ENCODE measurements around the gene PDCD2L. TPM values are rescaled to one million over a fixed set of nuclear protein-coding genes. Genes with fewer than 3 reads are reported as not detected.

Gene PDCD2L
- 10 to 100 TPM in 3 of 4 donors, 1 to 10 TPM in 1; 5.9 to 20.3 (median 14.7) TPM for total RNA-seq

DNA sequence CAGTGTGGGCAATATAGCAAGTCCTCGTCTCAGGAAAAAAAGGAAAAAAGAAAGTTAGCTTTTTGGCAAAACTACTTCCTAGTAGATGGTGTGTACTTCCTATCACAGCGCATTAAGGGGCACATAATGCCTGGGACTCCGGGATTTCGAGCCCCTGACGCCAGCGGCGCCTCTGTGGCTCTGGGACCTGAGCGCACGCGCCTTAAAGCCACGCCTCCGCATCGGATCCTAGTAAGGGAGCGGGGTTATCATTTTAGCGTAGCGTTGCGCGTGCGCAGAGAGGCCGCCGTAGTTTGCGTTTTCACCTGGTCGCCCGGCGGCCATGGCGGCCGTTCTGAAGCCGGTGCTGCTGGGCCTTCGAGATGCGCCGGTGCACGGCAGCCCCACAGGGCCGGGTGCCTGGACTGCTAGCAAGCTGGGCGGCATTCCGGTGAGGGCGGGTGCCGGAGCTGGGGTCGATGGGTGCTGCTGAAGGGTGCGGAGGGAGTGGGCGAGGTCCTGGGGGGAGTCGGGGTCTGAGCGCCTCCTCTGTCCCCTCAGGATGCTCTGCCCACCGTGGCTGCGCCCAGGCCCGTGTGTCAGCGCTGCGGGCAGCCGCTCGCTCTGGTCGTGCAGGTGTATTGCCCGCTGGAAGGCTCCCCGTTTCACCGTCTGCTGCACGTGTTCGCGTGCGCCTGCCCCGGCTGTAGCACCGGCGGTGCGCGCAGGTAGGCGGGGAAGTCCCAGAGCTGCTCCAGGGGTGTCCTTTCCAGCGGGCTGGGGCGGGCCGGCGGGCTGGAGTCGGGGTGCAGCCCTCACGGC is at the start of gene PDCD2L:
Gene PDCD2L, plus strand, starts transcription at position 291 of the 801 bp plus-strand sequence. Its CDS starts 32 bp downstream, at position 323.
- Histone ChIP-seq H3K36me3 (peaks cover 25% of the 10 kb centered on the region), H3K9me3 (no peaks in the 10 kb centered on the region), H3K4me3 (peak within 1 kb of the TSS; percentile 95), H3K27me3 (no peaks in the 10 kb centered on the region), H3K4me1 (peaks cover 6% of the 10 kb centered on the region), H3K27ac (peak within 1 kb of the TSS; percentile 58)
- TF ChIP-seq, protein P1, sequence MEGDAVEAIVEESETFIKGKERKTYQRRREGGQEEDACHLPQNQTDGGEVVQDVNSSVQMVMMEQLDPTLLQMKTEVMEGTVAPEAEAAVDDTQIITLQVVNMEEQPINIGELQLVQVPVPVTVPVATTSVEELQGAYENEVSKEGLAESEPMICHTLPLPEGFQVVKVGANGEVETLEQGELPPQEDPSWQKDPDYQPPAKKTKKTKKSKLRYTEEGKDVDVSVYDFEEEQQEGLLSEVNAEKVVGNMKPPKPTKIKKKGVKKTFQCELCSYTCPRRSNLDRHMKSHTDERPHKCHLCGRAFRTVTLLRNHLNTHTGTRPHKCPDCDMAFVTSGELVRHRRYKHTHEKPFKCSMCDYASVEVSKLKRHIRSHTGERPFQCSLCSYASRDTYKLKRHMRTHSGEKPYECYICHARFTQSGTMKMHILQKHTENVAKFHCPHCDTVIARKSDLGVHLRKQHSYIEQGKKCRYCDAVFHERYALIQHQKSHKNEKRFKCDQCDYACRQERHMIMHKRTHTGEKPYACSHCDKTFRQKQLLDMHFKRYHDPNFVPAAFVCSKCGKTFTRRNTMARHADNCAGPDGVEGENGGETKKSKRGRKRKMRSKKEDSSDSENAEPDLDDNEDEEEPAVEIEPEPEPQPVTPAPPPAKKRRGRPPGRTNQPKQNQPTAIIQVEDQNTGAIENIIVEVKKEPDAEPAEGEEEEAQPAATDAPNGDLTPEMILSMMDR (IDR thresholded peaks at IDR 0.05): no peak
- no peak for TF ChIP-seq POLR2A (IDR thresholded peaks at IDR 0.05)
- no peak for TF ChIP-seq EP300 (IDR thresholded peaks at IDR 0.05)
- no peak for TF ChIP-seq POLR2AphosphoS5 (IDR thresholded peaks at IDR 0.05)
- under 1% methylated on average over 44 of the region's 69 CpGs for WGBS
- peak; percentile 93 to 94 for DNase-seq (ENCODE audit: low spot score in 2 of 2)

GRCh38 chr19:34355201-34355600 is 49.0 kb upstream of the PDCD2L start:
- WGBS: 86% methylated on average over 8 of the region's 8 CpGs
- Histone ChIP-seq H3K27me3 (no peaks in the 10 kb centered on the region), H3K4me3 (no peak overlapping the region), H3K27ac (no peak overlapping the region), H3K9me3 (no peaks in the 10 kb centered on the region), H3K4me1 (peaks cover 15% of the 10 kb centered on the region), H3K36me3 (peaks cover 34% of the 10 kb centered on the region)
- no peak for DNase-seq (ENCODE audit: low spot score in 2 of 2)
- TF ChIP-seq, protein P1 (IDR thresholded peaks at IDR 0.05): no peak
- TF ChIP-seq POLR2A (IDR thresholded peaks at IDR 0.05): no peak
- TF ChIP-seq POLR2AphosphoS5 (IDR thresholded peaks at IDR 0.05): no peak
- no peak for TF ChIP-seq EP300 (IDR thresholded peaks at IDR 0.05)

DNA sequence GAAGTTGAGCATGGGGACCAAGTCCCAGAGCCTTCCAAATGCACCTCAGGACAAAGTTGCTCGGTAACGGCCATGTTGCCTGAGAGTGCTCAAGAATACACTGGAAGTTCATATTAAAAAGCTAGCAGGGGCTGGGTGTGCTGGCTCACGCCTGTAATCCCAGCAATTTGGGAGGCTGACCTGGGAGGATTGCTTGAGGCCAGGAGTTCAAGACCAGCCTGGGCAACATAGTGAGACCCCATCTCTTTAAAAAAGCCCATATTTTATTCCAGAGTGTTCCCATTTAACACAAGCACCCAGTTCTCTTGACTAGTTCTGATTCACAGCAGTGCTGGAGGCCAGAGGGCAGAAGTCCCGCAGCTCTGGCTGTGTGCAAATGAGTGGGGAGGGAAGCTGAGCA is 47.3 kb upstream of the PDCD2L start:
- no peak overlapping the region for H3K4me3 ChIP-seq
- no peak overlapping the region for H3K27ac ChIP-seq
- no peaks in the 10 kb centered on the region for H3K9me3 ChIP-seq
- H3K4me1 ChIP-seq: peaks cover 15% of the 10 kb centered on the region
- H3K27me3 ChIP-seq: no peaks in the 10 kb centered on the region
- WGBS: 100% methylated on average over 3 of the region's 4 CpGs
- no peak for DNase-seq (ENCODE audit: low spot score in 2 of 2)
- H3K36me3 ChIP-seq: peaks cover 23% of the 10 kb centered on the region
- TF ChIP-seq POLR2A (IDR thresholded peaks at IDR 0.05): no peak
- no peak for TF ChIP-seq POLR2AphosphoS5 (IDR thresholded peaks at IDR 0.05)
- TF ChIP-seq EP300 (IDR thresholded peaks at IDR 0.05): no peak
- TF ChIP-seq, protein P1 (IDR thresholded peaks at IDR 0.05): no peak

DNA sequence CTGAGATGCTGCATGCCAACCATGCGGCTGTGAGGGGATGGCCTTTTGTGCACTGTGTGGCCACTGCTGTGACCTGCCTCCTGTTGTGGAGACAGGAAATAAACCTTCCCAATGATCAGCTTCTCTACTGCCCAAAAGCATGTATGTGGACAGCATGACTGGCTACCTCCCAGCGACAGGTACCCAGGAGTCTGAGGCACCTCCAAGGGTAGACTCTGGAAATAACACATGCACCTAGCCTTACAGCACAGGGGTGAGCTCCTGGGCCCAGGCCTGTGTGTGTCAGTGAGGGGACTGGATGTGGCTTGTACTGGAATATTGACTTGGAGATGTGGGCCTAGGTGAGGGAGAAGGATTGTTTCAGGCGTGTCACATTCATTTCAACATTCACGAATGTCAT is 46.8 kb upstream of the PDCD2L start:
- TF ChIP-seq POLR2AphosphoS5 (IDR thresholded peaks at IDR 0.05) (no peak), EP300 (IDR thresholded peaks at IDR 0.05) (no peak), POLR2A (IDR thresholded peaks at IDR 0.05) (no peak)
- TF ChIP-seq, protein P1 (IDR thresholded peaks at IDR 0.05): no peak
- Histone ChIP-seq H3K9me3 (no peaks in the 10 kb centered on the region), H3K4me3 (no peak overlapping the region), H3K36me3 (peaks cover 18% of the 10 kb centered on the region), H3K27me3 (no peaks in the 10 kb centered on the region), H3K27ac (no peak overlapping the region), H3K4me1 (peaks cover 15% of the 10 kb centered on the region)
- no peak for DNase-seq (ENCODE audit: low spot score in 2 of 2)
- WGBS: 84% methylated on average over 2 of the region's 4 CpGs

DNA sequence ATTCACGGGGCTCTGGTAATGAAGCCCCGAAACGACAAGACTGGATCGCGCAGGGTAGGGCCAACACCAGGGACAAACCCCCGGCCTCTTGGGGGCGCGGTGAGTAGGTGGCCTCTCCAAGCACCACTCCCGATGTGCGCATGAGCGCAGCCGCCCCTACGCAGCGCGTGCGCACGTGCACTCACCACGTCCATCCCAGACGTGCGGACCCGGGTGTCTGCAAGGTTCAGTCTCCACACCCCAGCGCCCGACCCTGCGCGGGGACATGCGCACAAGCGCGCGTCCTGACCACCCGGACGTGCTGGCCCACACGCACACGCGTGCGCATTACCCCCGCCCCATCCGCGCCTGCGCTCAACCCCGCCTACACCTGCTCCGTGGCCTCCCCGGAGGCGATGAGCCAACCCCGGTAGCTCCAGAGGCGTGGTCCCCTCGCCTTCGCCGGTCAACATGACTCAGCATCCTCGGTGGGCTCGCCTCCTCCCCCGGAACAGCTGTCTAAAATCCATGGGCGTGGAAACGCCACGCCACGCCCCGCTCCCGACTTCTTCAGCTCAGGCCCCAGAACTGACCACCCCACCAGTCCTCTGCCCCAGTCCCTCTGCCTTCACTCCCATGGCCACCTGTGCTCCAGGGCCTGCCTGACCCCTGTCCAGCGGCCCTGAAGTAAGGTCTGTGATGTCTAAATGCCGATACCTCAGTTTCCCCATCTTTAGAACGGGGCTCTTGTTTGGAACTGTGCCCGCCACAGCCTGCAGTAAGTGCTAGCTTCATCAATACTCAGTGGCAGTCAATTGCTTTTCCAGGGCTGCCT is 44.9 kb upstream of the PDCD2L start:
- Histone ChIP-seq H3K4me1 (peaks cover 16% of the 10 kb centered on the region), H3K27ac (peak overlapping the region; percentile 68), H3K27me3 (no peaks in the 10 kb centered on the region), H3K36me3 (peaks cover 3% of the 10 kb centered on the region), H3K4me3 (peak overlapping the region; percentile 49), H3K9me3 (no peaks in the 10 kb centered on the region)
- no peak for TF ChIP-seq EP300 (IDR thresholded peaks at IDR 0.05)
- TF ChIP-seq POLR2AphosphoS5 (IDR thresholded peaks at IDR 0.05): peak in 1 of 3 donors; percentile 51
- TF ChIP-seq POLR2A (IDR thresholded peaks at IDR 0.05): no peak
- TF ChIP-seq, protein P1 (IDR thresholded peaks at IDR 0.05): peak in 1 of 2 donors; percentile 42
- DNase-seq (ENCODE audit: low spot score in 2 of 2): peak; percentile 95
- WGBS: 14% methylated on average over 17 of the region's 61 CpGs
